COLO668 (cell line): ENCODE data around the gene MMP2.

ENCODE experiments used
- DNase-seq: peaks from one replicate; lab custom pipeline; 2025; ENCODE audit not compliant: unreplicated experiment; lab: John Stamatoyannopoulos, UW

MMP2 gene

DNA sequence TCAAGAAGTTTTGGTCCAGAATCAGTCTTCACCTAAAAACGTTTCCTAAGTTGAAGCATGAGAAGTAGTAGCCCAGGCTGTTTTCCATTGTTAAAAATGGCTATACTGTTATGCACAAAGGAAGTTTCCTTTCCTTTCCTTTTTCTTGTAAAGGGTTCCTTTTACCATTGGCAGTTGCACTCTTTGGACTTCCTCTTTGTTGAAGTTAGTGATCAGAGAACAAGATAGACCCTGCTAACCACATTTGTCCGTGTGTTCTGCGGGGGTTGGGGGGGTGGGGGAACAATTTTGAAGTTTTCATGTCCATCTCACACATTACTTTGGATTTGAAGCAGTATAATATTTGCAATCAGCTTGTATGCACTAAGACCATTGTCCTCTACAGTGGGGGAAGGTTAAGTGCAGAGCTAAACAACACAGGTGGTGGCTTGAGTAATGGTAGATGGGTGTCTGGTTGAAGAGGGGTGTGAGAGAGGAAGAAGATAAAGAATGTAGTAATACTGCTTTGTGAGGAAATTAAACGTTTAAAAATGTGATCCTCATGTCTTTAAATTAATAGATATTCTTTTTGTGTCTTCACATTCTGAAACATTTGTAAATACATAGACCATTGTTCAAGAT, 31.3 kb downstream of the MMP2 start:
- DNase-seq: no peak

DNA sequence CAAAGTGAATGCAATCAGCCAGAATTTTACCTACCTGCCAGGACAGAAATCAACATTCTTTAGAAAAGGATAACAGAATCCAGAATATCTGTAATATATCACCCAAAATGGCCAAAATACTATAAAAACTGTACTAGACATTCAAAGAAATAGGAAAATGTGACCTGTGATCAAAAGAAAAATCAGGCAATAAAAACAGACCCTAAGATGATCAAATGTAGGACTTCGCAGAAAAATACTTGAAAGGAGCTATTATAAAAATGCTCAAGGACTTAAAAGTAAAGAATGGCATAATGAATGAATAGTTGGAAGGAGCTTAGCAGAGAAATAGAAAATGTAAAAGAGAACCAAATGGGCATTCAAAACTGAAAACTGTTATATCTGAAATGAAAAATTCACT, 33.9 kb downstream of the MMP2 start:
- DNase-seq: no peak

DNA sequence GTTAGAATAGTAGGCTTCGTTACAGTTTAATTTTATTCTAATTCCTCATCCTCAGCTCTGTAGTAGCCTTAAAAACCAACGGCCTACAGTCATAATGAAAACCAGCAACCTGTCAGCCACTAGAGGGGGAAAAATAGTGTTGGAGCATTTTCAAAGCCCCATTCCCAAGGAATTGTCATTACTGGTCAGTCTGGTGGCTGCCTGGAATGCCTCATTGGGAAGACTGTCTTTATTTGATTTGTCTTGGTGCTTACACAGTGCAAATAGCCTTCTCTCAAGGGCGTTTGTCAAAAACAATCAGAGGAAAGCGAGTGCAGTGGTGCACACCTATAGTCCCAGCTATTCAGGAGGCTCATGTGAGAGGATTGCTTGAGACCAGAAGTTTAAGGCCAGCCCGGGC, 34.6 kb downstream of the MMP2 start:
- no peak for DNase-seq

DNA sequence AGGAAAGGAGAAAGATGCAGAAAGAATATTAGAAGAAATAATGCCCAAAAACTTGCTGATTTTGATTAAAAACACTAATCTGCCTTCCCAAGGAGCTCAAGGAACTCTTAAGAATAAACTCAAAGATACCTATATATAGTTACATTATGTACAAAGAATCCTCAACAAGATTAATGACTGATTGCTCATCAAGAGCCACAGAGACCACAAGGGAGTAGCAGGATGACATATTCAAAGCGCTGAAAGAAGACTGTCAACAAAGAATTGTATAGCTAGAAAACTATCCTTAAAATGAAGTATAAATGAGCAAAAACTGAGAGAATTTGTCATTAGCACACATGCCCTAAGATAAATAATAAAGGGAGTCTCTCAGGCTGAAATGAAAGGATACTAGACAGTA, 36.1 kb downstream of the MMP2 start:
- DNase-seq: no peak

DNA sequence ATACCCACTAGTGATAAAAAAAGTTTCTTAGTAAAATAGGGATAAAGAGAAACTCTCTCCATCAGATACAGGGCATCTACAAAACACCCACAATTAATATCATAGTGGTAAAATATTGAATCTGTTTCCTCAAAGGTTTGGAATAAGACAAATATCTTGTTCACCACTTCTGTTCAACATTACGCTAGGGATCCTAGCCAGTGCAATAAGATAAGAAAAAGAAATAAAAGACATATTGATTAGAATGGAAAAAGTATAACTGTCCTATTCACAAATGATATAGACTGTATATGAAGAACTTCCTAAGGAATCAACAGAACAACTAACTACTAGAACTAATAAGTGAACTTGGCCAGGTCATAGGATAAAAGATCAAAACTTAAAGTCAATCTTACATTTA, 42.8 kb downstream of the MMP2 start:
- no peak for DNase-seq

DNA sequence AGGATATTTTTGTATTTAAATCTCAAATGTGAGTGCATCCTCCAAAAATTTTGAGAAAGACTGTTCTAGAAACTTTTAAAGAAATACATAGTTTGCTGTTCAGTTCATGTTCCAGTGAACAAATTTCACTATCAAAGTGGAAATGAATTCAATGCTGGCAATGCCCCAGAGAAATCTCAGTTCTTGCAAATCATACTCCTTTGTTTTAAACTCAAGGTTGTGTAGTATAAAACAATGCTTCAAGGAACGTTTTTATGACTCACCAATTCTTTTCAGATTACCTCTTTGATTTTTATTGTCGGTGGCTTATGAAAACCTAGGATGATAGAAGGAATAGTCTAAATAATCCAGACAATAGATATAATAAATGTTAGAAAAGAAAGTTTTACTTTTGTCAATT, 47.4 kb downstream of the MMP2 start:
- DNase-seq: no peak

DNA sequence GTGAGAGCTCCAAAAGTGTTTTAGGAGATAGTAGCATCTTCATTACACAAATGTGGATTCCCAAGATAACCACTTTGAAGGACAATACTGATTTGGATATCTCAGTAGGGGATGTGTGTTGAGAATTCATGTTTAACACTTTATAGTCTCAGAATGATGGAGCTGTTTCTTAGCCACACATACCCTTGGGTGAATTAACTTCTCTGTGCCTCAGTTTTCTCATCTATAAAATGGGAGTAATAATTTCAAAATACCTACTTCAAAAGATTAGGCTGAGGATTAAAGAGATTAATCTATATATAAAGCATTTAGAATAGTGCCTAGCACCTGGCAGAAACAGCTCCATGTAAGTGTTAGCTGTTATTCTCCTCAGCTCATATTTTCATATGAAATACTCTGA, 48.9 kb downstream of the MMP2 start:
- no peak for DNase-seq

DNA sequence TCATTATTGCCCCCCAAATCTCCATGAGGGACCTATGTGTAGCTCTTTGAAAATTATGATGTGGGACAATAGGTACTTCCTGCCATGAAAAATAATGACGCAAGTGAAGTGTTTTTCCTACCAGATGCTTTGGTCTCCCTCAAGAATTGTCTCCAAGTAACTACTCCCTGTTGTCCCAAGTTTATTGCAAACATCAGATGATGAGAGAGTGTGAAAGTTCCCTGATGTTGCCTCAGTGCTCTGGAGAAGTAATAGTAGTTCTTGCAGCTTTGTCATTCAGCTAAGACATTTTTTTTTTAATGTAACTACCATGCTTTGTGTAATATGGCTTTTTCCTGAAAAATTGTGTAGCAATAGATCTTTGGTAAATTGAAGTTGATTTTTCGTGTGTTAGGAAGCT, 50.0 kb downstream of the MMP2 start:
- no peak for DNase-seq

DNA sequence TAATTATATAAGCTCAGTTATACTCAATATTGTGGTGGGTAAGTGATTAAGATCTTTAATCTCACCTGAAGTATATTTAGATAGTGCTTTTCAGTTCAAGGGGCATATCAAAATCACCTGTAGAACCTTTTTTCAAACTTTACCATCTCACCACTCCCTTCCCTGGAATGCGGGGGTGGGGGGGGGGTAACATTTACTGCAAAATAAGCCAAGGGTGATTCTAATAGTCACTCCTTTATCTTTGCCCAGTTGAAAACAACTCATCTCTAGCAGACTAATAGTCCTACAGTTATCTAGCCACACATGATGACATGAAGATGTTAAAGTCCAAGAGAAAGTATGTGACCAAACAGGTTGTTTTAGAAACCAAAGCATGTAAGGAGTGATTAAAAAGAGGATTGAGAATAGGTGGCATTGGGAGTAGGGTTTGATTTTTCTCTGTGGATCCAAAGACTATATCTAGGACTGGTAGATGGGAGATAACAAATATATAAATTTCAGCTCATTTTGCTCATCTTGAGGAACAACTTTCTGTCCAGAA, 51.4 kb downstream of the MMP2 start:
- DNase-seq: no peak

DNA sequence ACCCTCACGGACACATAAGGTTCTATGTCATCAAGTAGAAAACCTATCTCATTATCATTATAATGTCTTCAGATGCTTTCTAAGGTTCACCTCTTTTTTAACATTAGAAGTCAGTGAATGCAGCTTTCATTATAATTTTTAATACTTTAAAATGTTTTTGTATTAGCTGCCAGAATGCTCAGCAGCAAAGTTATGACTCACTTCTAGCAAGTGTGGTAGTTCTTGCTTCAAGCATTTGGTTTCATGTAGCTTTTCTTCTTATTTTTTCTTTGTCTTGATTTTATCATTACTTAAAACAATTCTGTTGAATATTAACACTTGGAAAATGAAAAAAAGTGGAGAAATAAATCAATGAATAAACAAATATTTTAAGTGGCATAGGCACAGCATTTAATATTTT, 53.2 kb downstream of the MMP2 start:
- no peak for DNase-seq

DNA sequence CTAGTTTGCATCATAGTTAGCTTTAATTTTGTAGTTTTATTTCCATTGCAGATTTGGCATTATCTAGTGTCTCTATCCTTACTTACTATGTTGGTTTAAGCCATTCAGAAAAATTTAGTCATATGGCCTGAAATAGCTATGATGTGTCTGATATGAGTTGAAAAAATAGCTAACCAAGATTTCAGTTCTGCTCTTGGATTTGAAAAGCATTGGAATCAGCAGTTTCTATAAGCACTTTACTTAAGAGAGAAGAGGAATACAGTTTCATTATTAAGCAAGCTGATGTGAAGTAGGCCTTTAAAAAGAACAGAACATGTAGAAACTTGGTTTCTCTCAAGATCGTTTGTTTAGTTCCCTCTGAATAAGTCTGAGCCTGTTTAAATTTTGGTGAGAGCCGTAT, 55.8 kb downstream of the MMP2 start:
- DNase-seq: no peak

DNA sequence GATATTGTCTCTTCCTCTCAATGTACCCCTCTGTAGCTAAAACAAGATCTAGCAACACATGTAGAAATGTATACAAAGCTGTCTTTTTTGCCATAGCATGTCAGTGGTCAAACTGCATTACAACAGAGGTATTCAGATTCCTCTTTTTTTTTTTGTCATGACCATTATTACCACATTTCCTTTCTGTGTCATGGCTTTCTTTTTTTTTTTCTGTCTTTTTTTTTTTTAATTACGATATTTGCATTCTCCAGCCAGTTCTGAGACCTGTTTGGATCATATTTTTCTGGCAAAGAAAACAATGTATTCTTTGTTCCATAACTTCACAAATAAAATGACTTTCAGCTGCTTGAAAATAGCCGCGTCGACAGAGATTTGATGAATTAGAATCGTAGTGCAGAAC, 60.1 kb downstream of the MMP2 start:
- no peak for DNase-seq

DNA sequence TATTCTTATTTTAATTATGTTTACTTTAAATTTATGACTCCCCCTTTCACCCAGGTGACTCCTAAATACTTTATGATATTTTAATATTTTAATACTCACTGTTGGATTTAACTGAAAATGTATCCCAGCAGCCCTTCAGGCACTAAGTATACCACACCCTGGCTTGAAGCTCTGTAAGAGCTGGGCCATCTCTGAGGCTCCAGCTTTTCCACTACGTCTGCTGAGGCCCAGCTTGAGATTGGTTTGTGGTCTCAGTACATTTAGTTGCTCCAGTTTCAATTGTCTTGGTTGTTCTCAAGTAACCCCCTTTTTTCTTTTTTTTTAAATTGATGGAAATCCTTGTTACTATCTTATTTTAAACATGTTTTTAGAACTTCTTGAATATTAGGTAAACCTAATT, 60.5 kb downstream of the MMP2 start:
- DNase-seq: no peak

DNA sequence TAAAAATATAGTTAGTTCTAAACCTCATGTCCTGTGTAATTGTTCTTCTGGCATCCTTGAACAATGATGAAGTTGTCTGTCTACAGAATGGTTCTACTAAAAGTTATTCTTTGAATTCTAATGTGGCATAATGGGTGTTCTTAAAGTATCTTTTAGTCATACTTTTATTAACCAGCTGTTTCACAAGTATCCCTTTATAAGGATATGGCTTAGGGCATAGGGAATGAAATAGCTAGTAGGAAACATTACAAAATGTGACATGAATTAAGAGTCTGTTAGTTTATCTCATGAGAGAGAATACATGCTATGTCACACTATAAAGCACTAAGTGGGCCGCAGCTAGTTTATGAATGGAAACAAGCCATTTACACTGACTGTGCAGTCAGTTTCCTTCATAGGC, 61.2 kb downstream of the MMP2 start:
- no peak for DNase-seq

DNA sequence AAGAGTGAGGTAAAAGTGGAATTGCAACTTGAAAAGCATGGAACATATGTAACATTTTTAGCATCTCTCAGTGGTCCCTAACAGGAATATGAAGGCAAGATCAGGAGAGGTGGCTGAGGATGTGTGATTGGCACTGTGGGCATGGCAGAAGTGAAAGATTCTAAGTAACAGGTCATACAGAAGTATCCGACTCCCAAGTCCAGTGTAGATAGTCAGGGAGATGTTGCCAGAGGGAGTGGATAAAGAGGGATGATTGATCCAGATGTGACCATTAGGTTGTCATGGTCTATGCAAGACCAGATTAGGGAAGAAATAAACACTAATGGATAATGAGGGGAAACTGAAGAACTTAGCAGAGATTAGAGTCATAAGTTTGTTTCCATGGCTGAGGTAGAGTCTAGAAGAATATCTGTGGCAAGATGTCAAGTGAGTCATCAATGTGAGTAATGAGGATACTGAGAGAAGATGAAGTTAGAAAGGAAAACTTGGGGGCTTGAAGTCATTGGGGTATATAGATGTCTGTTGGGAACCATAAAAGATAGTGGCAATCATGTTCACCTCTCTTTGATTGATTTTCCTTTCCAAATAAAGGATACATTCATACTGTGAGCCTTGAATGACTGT, 63.6 kb downstream of the MMP2 start:
- DNase-seq: no peak

DNA sequence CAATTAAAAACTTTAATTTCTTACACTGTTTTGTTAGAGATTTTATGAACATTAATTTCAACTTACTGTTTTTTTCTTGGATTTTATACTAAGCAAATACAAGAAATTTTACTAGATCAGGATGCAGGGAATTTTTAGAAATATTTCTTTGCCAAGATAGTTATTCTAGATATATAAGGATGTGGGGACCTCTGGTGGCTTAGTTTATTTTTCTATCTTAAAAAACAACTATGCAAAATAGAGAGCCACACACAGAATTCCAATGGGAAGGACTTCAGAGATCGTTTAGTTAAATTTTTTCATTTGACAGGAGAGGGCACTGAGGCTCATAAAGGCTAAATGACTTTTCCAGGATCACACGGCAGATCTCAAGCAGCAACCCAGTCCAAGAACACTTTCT, 64.5 kb downstream of the MMP2 start:
- DNase-seq: no peak

DNA sequence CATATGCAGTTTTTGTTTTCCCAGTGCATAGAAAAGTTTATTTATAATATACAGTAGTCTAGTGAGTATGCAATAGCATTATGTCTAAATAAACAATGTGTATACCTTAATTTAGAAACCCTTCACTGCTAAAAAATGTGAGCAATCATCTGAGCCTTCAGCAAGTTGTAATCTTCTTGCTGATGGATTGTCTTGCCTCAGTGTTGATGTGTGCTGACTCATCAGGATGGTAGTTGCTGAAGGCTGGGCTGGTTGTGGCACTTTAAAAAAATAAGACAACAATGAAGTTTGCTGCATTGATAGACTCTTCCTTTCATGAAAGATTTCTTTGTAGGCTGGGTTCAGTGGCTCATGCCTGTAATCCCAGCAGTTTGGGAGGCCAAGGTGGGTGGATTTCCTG, 73.6 kb downstream of the MMP2 start:
- no peak for DNase-seq

DNA sequence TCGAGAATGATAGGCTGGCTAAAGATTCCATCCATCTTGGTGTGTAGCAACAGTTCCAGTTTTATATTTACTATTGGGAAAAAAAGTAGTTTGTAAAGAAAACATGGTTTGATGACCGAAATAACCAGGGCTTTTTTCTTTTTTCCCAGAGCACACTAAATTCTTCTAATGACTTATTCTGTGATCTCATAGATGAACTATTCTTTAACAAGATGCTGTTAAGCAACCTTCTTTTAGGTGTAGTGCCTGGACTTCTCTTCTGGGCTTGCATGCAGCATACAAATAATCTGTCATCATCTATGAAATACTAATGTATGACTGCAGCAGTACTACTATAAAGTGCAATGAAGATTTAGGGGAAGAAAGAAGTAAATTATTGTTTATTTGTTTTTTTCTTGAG, 76.4 kb downstream of the MMP2 start:
- no peak for DNase-seq
